HG03378 (cell line): ENCODE results near the gene RFX2.
"Not testable (repeated sequence)": the region's sequence is repeated elsewhere in the genome, so short reads cannot be mapped to it uniquely, and the experiment has no call there.

Experiments
- ATAC-seq: cut with Tn5 transposase; IDR thresholded peaks from one replicate; pipeline ENCODE4 v1.9.1; 2021; ENCODE audit warnings: mild to moderate bottlenecking, moderate library complexity; ENCODE audit not compliant: unreplicated experiment

RFX2 gene

DNA sequence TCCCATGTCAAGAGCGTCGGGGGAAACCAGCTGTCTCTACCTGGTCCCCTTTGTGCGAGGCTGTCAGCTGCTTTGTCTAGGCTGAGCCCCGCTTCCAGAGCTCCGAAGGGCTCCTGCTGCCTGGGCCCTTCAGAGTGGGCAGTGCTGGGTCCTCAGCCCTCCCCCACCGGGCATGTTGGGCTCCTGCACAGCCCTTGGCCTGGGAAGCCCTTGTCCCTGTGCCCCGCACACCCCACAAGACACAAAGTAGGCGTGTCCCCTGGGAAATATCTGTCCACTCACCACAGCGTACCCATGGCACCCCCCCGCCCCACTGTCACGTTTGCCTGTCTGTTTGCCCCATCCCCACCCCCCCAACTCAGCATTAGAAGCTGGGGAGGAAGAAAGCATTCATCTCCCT is 92.7 kb downstream of the RFX2 start:
- no peak for ATAC-seq

DNA sequence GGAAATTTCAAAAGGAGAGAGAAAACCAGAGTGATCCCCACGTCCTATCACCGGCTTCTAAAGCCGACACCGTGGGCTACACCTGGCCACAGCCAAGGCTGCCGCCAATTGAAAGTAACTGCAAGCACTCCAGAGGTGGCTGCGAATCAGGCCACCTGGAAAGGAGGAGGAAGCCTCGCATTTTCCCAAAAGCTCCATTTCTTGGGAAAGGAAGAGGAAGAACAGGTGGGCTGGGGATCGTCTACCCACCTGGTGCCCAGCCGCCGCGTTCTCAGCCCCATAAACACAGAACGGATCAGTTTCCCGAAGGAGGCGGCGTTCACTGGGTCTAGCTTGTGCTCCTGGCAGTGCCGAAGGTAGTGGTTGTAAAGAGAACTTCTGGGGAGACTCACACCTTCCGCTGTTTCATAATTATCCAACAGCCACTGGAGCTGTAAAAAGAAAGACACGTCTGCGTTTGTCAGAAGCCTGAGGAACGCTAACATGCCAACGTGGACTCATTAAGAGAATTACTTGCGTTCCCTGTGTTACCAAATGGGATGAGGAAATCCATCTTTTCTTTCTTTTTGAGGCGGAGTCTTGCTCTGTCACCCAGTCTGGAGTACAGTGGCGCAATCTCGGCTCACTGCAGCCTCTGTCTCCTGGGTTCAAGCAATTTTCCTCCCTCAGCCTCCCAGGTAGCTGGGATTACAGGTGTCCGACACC is 94.3 kb downstream of the RFX2 start:
- no peak for ATAC-seq

DNA sequence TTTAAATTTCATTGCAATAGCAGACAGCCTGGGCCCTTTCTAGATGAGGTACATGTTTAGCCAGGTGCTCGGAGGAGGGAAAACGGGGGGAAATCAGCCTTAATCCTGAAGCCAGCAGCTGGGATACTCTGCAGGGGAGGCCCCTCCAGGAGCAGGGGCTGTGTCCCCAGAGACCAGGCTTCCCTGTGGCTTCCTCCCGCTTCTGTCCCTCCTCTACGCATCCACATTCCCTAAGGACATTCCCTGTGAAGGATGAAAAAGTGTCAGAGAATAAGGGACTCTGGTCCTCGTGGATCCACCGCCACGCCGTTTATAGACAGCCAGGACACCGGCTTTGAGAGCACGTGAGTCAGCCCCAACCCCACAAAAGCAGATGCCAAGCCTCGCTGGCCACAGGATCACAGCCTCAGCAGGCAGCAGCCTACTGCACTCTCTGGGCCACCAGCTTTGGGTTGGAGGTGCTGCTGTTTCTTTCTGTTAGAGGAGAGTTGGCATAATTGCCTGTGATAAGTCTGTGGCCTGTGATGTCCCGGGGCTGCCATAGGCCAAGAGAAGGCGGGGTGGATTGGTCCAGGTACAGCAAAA is 95.7 kb downstream of the RFX2 start:
- no peak for ATAC-seq

DNA sequence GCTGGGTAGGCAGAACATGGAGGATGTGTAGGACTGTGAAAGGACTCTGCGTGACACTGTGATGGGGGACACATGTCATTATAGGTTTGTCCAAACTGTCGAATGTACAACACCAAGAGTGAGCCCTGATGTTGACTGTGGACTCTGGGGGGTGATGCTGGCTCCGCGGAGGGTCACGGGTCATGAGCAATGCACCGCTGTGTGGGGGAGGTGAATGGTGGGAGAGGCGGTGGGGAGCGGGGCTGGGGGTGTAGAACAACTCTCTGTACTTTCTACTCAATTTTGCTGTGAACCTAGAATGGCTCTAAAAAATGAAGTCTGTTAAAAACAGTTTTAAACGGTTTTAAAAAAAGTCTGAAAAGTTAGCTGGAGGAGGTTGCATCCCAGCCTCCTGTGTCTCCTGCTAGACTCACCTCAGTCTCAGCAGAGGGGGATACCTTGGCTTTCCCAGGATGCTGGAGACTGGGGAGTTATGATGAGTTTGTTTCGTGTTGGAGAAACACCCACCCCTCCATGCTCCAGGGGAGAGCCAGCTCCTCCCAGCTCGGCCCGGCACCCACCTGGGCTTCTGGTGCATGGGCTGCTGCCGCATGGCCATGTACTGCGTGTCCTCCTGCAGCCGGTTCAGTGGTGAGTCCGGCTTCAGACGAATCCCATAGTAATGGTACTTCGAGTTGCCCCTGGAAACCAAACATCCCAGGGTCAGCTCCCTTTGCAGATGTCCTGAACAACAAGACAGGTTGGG is 97.7 kb downstream of the RFX2 start:
- no peak for ATAC-seq

DNA sequence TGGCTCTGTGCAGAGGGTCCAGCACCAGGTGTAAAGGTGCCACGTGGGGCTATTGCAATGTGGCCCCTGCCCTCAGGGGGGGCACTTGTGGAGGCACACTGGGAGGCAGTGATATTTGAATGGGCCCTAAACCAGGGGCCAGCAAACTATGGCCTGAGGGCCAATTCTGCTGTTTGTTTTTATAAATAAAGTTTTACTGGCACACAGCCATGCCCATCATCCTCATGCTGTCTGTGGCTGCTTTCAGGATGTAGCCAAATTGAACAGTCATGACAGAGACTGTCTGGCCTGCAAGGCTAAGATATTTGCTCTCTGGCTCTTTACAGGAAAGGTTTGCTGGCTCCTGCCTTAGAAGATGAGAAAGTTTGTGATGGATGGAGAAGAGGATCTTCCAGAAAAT is 98.5 kb downstream of the RFX2 start:
- no peak for ATAC-seq

DNA sequence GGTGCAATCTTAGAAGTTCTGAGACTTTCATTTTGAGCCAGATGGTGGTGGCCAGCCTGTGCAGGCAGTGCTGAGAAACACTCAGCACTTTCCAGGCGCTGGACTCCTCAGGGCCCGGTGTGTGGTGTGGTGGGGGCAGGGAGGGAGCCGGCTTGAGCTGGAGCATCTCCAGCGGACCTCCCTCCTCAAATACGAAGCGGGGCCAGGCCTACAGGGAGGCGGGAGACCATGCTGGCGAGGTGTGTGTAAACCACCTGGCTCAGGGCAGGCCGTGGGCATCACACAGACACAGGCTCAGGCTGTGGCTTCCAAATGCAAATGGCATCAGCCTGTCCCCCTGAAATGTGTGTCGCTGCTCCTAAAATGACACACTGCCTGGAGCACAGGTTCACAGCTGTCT is 99.1 kb downstream of the RFX2 start:
- no peak for ATAC-seq

DNA sequence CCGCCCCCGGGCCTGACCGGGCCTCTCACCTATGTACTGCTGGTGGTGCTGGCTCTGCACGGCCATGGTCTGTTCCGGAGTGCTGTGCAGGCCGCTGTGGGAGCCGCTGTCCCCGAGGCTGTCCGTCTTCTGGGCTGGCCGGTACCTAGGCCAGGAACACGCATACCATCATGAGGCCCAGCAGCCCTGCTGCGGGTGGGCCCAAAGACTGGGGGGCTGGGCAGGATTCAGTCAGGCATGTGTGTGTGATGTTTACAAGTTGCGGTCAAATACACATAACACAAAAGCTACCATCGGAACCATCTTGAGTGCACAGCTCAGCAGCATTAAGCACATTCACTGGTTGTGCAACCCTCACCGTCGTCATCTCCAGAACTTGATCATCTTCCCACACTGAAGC is 100.2 kb downstream of the RFX2 start:
- no peak for ATAC-seq

DNA sequence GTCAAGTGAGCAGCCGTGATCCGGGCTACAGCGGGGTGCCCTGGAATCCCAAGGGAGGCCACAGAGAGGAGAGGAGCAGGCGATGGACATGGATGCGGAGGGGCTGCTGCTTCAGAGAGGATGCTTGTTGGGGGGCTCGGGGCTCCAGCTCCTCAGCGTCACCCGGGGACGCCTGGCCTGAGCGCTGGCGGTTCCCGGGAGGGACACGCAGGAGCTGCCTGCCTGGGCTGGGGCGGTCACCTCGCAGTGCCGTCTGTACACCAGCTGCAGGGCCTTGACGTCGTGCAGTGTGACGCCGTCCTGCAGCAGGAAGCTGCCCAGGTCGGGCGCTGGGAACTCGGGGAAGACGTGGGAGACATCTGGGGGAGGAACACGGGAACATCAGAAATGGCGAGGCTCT is 102.4 kb downstream of the RFX2 start:
- no peak for ATAC-seq

DNA sequence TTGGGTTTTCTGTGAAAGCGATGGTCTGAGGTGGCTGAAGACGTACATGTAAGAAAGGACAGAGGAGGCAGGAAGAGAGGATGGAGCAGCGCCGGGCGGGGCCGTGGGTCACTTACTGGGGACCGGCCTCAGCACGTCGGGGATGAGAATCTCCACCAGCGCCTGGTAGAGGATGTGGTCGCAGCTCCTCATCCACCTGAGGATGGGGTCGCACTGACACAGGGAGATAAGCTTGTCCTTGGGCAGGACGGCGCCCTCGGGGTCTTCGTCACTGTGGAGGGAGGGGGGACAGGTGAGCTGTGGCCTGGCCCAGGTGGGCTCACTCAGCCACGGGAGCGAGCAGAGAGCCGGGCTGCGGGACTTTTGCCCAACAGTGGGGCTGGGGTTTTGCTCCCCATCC is 103.4 kb downstream of the RFX2 start:
- no peak for ATAC-seq

DNA sequence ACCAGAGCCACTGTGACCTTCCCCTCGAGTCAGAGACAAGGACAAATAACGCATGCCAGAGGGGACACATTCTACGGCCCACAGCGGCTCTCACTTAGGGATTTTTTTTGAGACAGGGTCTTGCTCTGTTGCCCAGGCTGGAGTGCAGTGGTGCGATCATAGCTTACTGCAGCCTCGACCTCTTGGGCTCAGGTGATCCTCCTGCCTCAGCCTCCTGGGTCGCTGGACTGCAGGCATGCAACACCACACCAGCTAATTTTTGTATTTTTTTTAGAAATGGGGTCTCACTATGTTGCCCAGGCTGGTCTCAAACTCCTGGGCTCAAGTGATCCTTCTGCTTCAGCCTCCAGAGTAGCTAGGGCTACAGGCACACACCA is 104.2 kb downstream of the RFX2 start:
- ATAC-seq: not testable (repeated sequence)

DNA sequence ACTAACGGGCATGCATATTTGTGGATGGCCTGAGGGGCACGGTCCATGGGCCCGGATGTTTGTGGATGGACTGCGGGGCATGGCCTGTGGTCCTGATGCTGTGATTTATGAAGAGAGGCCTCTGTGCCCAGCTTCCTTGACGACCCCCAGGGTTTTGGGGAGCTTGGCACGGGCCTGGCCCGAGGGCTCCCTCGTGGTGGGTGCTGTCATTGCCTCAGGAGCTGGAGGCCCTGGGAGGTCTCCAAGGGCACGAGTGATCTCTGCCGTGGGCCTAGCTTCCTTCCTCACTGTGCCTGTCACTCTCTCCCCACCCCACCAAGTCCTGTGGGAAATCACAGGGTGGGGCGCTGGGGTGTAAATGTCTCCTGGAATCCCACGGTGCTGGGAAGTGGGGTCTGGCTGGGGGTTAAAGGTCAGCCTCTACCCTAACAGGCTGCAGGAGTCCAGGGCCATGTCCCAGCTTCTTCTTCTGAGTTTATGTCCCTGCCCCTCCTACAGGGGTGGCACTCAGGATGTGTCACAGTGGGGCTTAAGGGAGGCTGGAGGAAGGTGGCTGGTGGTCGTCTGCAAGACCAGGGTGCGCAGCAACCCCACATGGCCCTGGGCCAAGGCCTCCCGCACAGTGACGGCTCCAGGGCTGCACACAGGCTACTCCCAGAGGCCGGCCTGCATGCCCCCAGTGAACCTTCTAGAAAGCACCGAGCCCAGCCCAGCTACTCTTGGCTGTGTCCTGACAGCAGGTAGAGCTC is 104.8 kb downstream of the RFX2 start:
- no peak for ATAC-seq

DNA sequence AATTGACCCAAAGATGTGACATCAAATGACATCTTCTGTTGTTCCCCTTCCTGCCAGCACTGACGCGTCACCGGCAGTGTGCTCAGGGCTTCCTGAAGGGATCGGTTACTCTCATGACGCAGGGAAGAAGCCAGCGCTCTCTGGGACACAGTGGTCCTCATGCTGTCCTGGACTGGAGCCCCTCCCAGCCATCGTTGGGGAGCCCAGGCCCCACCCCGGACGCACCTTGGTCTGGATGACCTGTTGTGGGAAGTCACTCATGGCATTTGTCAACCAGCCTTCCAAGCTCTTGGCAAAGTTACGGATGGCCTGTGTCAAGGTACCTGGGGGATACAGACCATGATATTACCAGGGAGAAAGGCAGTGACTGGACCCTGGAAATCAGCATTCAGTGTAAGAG is 106.3 kb downstream of the RFX2 start:
- ATAC-seq: no peak

DNA sequence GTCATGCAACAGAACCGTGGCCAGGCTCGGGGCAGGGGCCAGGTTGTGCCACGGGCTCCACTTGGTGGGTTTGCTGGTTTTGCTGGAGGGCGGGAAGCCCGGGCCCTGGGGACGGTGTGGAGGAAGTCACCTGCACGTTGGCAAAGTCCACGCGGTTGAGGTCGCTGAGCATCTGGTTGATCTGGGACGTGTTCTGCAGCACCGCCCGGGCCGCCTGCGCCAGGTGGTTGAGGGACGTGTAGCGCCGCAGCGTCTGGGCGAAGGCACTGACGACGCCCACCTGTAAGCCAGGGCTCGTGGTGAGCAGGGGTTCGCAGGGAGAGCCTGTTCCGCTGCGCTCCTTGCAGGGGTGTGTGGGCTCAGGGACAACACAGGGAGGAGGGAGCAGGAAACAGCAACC is 107.7 kb downstream of the RFX2 start:
- ATAC-seq: no peak

DNA sequence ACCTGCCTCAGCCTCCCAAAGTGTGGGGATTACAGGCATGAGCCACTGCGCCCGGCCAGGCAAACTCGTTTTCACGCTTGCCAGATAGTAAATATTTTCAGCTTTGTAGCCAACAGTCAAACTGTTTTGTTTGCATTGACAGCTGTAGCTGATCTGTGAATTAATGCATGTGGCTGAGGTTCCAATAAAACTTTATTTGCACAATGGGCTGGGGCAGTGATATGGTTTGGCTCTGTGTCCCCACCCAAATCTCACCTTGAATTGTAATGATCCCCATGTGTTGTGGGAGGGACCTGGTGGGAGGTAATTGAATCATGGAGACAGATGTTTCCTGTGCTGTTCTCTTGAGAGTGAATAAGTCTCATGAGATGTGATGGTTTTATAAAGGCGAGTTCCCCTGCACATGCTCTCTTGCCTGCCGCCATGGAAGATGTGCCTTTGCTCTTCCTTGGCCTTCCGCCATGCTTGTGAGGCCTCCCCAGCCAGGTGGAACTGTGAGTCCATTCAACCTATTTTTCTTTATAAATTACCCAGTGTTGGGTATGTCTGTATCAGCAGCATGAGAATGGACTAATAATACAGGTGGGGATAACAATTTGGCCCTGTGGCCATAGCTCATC is 110.0 kb downstream of the RFX2 start:
- no peak for ATAC-seq

DNA sequence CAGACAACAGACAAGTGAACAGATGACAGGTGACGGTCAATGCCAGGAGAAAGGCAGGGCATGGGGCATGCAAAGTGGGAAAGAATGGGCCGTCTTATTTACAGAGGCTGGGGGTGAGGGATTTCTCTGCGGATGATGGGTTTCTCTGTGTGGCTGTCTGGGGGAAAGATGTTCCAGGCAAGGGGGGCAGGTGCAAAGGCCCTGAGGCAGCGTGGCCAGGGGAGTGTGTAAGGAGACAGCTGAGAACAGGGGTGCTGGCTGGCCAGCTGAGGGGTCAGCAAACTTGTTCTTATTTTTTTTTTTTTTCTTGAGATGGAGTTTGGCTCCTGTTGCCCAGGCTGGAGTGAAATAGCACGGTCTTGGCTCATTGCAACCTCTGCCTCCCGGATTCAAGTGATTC is 110.6 kb downstream of the RFX2 start:
- ATAC-seq: no peak

DNA sequence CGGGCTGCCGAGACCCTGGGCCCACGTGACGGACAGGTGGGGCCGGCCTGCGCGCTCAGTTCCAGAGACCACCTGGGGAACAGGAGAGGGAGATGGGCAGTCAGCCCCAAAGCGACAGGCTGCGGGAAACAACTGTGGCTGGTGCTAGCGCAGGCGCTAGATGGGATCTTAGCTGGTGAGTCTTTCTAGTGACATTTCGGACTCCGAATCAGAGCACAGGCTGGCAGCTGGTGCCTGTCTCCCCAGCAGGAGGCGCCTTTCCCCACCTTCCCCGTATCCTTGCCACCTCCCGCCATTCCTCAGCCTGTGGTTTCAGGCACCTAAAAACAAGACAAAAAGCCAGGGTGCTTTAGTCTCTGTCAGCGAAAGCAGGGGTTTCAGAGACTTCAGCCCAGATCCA is 112.9 kb downstream of the RFX2 start:
- no peak for ATAC-seq

DNA sequence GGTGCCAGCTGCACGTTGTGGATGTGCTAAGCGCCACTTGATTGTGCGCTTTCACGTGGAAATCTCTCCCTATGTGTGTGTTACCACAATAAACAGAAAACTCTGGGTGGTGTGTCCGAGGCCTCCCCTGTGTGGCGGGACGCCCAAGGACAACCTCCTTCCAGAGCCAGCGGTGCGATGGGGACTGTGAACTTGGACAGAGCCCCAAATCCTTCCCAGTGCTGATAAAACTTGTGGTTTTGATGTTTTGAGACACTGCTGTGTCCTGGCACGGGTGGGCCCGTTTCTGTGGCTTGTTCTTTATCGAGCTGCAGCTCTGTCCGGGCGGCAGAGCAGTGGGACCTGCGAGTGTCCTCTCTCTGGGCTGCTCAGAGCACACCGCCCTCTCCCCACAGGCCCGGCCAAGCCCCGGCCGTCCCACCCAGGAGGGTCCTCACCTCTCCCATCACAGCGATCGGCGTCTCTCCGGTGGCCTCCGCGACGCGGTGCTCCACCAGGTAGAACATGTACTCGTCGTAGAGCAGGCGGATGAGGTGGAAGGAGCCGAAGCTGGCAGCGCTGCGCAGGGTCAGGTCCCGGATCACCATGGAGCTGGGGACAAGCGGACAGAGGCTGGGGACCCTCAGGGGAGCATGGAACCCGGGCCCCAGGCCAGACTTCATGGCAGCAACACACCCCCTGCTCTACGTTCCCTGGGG is 113.5 kb downstream of the RFX2 start:
- no peak for ATAC-seq

DNA sequence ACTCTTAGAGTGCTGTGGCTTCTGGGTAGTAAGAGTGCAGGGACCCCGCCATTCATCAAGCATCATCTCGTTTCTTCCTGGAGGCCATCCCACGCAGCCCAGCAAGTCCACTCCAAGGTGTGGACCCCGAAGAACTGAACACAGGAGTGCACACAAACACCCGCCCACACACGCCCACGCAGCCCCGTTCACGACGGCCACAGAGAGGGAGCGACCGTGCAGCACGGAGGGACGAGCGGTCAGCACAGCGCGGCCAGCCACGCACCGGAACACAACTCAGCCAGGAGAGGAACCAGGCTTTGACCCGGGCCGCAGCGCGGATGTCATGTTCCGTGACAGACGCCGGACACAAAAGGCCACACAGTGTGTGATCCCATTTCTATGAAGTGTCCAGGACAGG is 114.2 kb downstream of the RFX2 start:
- no peak for ATAC-seq

DNA sequence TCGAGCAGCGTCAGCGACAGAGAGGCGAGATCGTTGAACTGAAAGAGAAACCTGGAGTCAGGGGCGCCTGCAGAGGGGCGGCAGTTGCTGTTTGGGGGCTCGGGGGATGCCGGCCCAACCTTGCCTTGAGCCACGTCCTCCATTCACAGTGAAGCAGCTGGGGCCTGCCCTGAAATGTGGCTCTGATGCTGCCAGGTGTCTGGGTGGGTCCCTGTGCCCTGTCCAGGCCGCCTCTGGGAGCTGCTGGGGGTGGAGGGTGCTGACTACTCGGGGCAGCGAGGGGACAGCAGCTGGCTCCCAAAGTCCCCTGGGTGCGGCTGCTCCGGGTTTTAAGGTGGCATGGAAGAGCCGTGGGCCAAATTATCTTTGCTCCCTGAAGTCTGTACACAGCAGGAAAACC is 114.7 kb downstream of the RFX2 start:
- ATAC-seq: no peak

DNA sequence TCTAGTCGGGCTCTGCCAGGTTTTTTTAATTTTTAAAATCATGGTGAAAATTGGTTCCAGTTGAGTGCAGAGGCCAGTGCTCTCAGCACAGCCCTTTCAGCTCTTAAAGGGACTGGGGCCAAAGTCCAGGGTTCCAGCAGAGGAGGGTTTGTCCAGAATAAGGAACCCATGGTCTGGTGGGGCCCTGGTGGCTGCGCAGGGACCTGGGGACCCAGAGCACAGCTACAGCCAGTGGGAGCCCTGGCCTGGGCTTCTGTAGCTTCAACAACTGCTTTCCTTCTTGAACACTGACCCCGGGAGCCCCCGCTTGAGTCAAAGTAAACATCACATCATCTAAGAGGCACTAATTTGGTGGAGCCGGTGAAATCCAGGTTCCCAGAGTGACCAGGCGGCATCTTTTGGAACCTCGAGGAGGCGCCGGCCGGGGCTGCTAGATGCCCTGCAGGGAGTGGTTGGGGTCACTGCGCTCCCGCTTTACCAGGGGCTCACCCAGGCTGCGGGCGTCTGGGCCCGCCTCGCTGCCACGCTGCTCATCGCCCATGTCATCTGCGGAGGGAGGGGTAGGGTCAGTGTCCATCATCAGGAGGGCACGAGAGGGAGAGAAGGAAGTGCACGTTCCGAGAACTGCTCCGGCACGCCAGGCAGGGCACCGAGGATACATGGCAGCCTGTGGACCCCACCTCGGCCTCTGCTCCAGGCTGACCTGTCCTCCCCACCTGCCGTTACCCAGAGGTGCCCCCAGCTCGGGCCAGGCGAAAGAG is 115.7 kb downstream of the RFX2 start:
- ATAC-seq: no peak
